Activated gamma-delta T cell treated with anti-CD3 and anti-CD28 coated beads, Interleukin-2, amount 50 U/mL, for 16 hours (primary cell): ENCODE measurements around the gene BACH2.
"Not testable (repeated sequence)": the region's sequence is repeated elsewhere in the genome, so short reads cannot be mapped to it uniquely, and the experiment has no call there.

ENCODE experiments used
- DNase-seq: peaks from one replicate; pipeline ENCODE4 v3.0.0-alpha.2; 2020; ENCODE audit warnings: low read depth

BACH2 gene

DNA sequence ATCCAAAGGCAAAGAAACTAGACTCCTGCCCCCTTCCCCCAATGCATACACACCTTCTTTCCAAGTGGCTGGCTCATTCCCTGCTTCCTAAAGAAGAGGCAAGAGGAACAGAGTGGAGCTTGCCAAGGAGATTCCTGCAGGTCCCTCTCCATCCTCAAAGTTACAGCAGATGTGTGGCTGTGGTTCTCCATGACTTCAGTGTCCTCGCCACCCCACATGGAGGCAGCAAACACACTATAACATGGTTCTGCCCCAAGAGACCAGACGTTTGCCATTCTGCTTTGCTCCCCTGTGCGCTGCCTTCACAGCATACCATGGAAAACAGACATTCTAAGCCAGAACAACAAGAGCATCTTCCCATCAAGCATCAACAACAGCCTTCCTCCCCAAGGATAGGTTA, 84.4 kb downstream of the BACH2 start:
- DNase-seq = no peak

DNA sequence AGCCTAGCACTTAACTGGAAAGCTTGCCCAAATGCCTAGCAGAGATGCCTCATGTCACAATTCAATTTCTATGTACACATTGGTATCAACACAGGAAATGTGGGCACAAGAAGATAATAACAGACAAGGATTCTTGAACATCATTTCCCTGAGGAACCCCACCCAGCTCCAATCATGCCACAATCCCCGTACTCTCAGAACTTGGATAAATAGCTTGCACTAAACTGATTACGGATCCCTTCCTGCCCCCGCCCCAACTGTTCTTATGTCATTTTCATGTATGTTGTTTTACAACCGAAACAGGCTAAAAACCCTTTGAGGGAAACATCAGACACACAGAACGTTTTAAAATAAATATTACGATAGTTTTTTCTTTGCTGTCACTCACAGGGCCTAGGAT, 87.1 kb downstream of the BACH2 start:
- DNase-seq = no peak

GRCh38 chr6:90208690-90209089, 88.0 kb downstream of the BACH2 start:
- not testable (repeated sequence) for DNase-seq

DNA sequence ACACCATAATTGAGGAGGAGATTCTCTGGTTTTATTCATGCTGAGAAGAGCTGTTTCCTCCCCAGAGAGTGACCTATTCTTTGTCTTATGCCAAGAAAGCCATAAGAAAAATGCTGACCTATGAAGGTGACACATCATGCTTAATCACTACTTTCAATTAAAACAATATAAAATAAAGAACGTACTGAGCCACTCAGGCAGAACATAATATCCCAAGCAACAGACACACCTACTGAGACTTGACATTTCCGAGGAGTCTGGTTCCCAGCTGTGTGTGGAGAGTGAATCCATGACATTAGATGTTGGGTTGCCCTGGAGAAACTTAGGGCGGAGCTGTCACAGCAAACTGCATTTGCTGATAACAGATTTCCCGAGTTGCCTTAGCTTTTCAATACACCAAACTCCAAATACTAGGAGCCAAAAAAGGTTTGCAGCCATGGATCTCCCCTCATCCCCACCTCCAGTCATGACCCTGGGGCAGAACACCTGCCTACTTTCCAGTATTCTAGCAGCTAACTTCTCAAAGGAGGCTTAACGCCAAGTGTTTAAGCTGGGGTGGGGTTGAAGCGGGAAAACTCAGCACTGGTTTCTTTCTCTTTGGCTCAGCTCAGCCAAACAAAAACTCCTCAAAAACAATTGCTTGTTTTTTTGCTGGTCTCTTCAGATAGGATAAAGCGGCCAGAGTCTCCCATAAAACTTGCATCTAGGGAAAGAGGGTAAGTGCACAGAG, 92.2 kb downstream of the BACH2 start:
- no peak for DNase-seq

DNA sequence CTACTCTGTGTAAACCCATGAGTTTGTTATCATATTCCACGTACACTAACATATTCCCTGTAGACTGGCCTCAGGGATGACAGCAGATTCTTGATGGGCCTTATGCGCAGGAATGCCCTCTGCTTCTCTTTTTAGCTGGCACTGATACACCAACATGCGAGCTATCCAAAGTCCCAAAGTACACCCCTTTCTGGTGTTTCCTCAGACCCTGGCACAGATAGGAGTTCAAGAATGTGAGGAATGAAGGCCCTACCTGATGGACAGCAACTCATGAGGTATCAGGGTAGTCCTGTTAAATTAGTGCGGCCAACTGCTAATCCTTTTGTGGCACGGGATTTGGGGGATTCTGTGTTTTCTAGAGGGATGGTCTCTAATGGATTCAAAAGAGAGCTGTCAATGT, 93.0 kb downstream of the BACH2 start:
- DNase-seq = no peak

DNA sequence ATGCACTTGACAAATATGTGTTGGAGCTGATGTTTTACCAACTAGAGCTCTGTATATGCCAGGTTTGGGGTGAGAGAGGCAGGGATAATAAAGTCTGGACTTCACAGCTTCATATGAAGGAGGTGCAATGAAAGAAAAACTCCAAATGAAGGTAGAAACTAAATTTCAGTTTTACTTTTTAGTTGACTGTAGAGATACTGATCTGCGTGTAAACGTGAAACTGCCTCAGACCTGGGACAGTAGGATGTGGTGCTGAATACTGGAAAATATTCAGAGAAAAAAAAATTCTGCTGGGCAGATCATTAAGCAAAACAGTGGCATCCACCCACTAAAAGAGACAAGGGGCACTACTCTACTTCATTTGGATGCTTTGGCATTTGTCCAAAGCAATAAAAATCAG, 94.5 kb downstream of the BACH2 start:
- DNase-seq = no peak

- DNase-seq = no peak
Observed at GRCh38 chr6:90199900-90200299, 96.7 kb downstream of the BACH2 start.

- no peak for DNase-seq
Observed at GRCh38 chr6:90198758-90199425, 97.8 kb downstream of the BACH2 start.

DNA sequence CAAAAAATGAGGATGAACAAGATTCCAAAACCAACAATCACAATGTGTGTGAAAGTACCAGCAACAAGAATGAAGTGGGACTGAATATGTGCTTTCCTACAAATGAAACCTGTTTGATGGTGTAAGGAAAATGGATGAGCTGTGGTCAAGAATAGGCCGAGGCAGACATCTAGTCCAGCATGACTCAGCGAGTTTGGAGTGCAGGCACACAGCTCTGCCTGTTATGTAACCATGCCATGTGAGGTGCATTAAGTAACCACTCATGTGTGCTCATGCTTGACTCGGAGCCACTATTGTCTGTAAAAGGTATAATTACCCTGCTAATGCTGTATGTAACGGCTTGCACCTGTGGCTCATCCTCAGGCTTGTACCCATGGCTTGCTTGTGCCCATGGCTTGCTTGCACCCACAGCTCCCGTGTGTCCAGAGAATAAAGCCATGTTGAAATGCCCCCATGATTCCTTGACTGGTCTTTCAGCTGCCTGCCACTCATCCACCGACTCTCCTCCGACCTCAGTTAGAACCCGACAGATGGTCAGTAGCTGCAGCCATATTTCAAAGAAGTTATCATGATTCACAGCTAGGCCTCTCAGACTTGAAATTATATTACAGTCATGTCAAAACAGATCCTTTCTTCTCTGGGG, 98.7 kb downstream of the BACH2 start:
- DNase-seq = no peak

- DNase-seq = no peak
Observed at GRCh38 chr6:90195094-90195829, 101.4 kb downstream of the BACH2 start.

GRCh38 chr6:90194371-90194841, 102.2 kb downstream of the BACH2 start:
- DNase-seq = no peak

GRCh38 chr6:90193359-90193758, 103.3 kb downstream of the BACH2 start:
- DNase-seq = no peak

GRCh38 chr6:90192857-90193256, 103.8 kb downstream of the BACH2 start:
- no peak for DNase-seq

DNA sequence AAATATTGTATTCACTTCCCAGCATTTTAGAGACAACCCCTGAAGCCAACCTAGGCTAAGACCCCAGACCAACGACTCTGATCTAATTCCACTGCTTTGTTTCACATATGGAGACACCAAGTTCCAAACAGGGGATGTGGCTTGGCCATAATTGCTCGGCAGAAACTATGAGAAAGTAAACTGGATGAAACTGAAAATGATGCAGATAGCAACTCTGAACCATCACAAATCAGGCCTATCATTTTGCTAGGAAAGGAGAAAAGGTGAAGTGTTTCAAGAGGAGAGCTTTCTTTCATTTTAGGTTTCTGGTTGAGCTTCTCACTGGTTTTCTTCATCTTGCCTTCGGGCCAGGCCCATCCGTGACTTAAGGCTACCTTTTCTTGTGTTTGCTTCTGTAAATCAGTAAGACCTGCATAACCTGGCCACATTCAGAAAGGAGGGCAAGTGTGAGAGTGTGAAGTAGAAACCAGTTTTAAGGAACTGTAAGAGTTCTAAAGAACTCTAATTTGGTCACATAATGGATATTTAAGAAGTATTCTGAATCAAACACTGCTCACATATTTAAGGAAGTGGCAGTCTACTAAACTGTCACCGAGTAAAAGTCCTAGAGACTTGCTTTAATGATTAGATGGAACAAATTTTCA, 105.8 kb downstream of the BACH2 start:
- no peak for DNase-seq

- DNase-seq = no peak
Observed at GRCh38 chr6:90190131-90190530, 106.5 kb downstream of the BACH2 start.

GRCh38 chr6:90187437-90188121, 109.1 kb downstream of the BACH2 start:
- no peak for DNase-seq

DNA sequence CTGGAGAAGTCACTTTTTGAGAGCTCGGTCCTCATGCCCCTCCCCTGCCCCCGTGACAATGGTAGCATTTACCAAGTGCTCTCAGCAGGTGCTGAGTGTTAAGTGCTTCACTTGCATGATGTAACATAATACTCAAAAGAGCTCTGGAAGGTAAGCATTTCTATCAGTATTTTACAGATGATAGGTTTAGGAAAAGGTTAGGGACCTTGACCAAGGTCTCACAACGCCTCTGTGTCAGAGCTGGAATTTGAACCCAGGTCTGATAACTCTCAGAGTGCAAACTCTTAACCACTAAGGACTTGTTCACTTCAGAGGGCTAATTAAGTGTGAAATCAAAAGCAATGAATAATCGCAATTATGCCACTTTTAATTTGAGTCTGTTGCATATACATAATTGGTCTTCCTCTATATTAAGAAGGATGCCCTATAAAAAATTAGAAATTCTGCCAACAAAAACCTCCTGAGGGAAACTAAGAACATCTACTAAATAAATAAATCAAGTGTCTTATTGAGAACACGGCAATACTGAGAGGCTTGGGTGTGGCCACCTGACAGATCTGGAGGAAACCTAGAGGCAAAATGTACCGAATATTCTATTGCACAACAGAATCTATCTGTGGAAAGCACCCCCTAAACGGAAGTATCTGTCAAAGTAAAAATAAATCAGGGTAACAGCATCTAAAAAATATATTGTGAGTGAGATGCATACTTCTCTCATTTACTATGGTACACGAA, 109.8 kb downstream of the BACH2 start:
- no peak for DNase-seq

GRCh38 chr6:90186026-90186425, 110.6 kb downstream of the BACH2 start:
- DNase-seq = no peak

GRCh38 chr6:90184334-90185298, 112.0 kb downstream of the BACH2 start:
- no peak for DNase-seq
